HG03135 (cell line): ENCODE data around the gene OPALIN.

Experiments
- ATAC-seq: cut with Tn5 transposase; IDR thresholded peaks from one replicate; pipeline ENCODE4 v1.9.1; 2021; ENCODE audit warnings: mild to moderate bottlenecking, moderate library complexity; ENCODE audit not compliant: unreplicated experiment

OPALIN gene

GRCh38 chr10:96358851-96359540 is at the start of gene OPALIN:
OPALIN (minus strand) TSS chr10:96359002; CDS start chr10:96358896, 106 bp downstream.
- no peak for ATAC-seq

GRCh38 chr10:96408201-96408600 is 49.4 kb upstream of the OPALIN start:
- no peak for ATAC-seq

GRCh38 chr10:96407560-96408069 is 48.8 kb upstream of the OPALIN start:
- no peak for ATAC-seq

- no peak for ATAC-seq
These were observed 47.3 kb upstream of the OPALIN start for GRCh38 chr10:96406091-96406490.

GRCh38 chr10:96402417-96403305 is 43.9 kb upstream of the OPALIN start:
- no peak for ATAC-seq

- ATAC-seq = no peak
These were observed 42.2 kb upstream of the OPALIN start for GRCh38 chr10:96401036-96401435.

GRCh38 chr10:96400465-96400864 is 41.7 kb upstream of the OPALIN start:
- ATAC-seq = no peak

GRCh38 chr10:96397902-96398301 is 39.1 kb upstream of the OPALIN start:
- ATAC-seq = no peak

GRCh38 chr10:96395931-96396877 is 37.4 kb upstream of the OPALIN start:
- ATAC-seq = no peak

GRCh38 chr10:96390460-96390864 is 31.7 kb upstream of the OPALIN start:
- no peak for ATAC-seq

GRCh38 chr10:96389785-96390184 is 31.0 kb upstream of the OPALIN start:
- ATAC-seq = no peak

- no peak for ATAC-seq
These were observed 28.8 kb upstream of the OPALIN start for GRCh38 chr10:96387601-96388000.

GRCh38 chr10:96387161-96387560 is 28.4 kb upstream of the OPALIN start:
- ATAC-seq = no peak

- no peak for ATAC-seq
These were observed 25.7 kb upstream of the OPALIN start for GRCh38 chr10:96384506-96384905.

GRCh38 chr10:96380821-96381220 is 22.0 kb upstream of the OPALIN start:
- ATAC-seq = no peak

GRCh38 chr10:96379758-96380157 is 21.0 kb upstream of the OPALIN start:
- ATAC-seq = no peak

GRCh38 chr10:96378741-96379140 is 19.9 kb upstream of the OPALIN start:
- no peak for ATAC-seq

- ATAC-seq = no peak
These were observed 19.1 kb upstream of the OPALIN start for GRCh38 chr10:96377816-96378294.

- ATAC-seq = no peak
These were observed 17.7 kb upstream of the OPALIN start for GRCh38 chr10:96376483-96376882.

- peak; percentile 79 for ATAC-seq
These were observed 16.4 kb upstream of the OPALIN start for GRCh38 chr10:96374985-96375830.
